Liver (tissue), 3 donors: ENCODE results near the gene SLC9A8.

ENCODE experiments used
- ATF3 ChIP-seq: IDR thresholded peaks from 2 replicates; pipeline ENCODE4 v1.6.1; 2016; ENCODE audit warnings: antibody characterized with exemption
- CTCF ChIP-seq: fragments of 150-350 bp; IDR thresholded peaks from 2 replicates; pipeline ENCODE4 v1.5.1; 2017; ENCODE audit warnings: improper control_type of control experiment, low read depth, low read length; ENCODE audit not compliant: missing input control
- EGR1 ChIP-seq, 2 donors: IDR thresholded peaks; 2 replicates each; pipeline ENCODE4 v1.6.1; 2016 to 2018; ENCODE audit warnings: antibody characterized with exemption in 2 of 2, low read depth in 2 of 2
- FOXA1 ChIP-seq: IDR thresholded peaks from 2 replicates; pipeline ENCODE4 v1.6.1; 2016; ENCODE audit warnings: antibody characterized with exemption
- FOXA2 ChIP-seq: IDR thresholded peaks from 2 replicates; pipeline ENCODE4 v1.6.1; 2016; ENCODE audit warnings: antibody characterized with exemption
- GABPA ChIP-seq, 2 donors: IDR thresholded peaks in 1 of 2; conservative IDR thresholded peaks in 1 of 2; 2 replicates each; pipeline ENCODE4 v1.6.1; 2016; ENCODE audit warnings: antibody characterized with exemption in 2 of 2, mild to moderate bottlenecking in 1 of 2, moderate library complexity in 1 of 2
- NR2F2 ChIP-seq: IDR thresholded peaks from 2 replicates; pipeline ENCODE4 v1.6.1; 2016; ENCODE audit warnings: antibody characterized with exemption
- RAD21 ChIP-seq, 2 donors: IDR thresholded peaks; 2 replicates each; pipeline ENCODE4 v1.6.1; 2016; ENCODE audit warnings: antibody characterized with exemption in 2 of 2, mild to moderate bottlenecking in 2 of 2
- SP1 ChIP-seq: IDR thresholded peaks from 2 replicates; pipeline ENCODE4 v1.6.1; 2018; ENCODE audit warnings: antibody characterized with exemption, mild to moderate bottlenecking
- TAF1 ChIP-seq: conservative IDR thresholded peaks from 2 replicates; pipeline ENCODE4 v1.6.1; 2016; ENCODE audit warnings: antibody characterized with exemption, mild to moderate bottlenecking
- YY1 ChIP-seq: IDR thresholded peaks from 2 replicates; pipeline ENCODE4 v1.6.1; 2016; ENCODE audit warnings: antibody characterized with exemption, mild to moderate bottlenecking
- TF ChIP-seq, protein P1 (sequence below): IDR thresholded peaks from 2 replicates; pipeline ENCODE4 v1.6.1; 2016; ENCODE audit warnings: antibody characterized with exemption
- TF ChIP-seq, protein P2 (sequence below): IDR thresholded peaks from 2 replicates; pipeline ENCODE4 v1.6.1; 2016; ENCODE audit warnings: antibody characterized with exemption
- TF ChIP-seq, protein P3 (sequence below): IDR thresholded peaks from 2 replicates; pipeline ENCODE4 v1.6.1; 2016; ENCODE audit warnings: antibody characterized with exemption, mild to moderate bottlenecking
- donor health status: healthy.
- donor health status: healthy.

- TF ChIP-seq CTCF (no peak), NR2F2 (no peak), RAD21 (IDR thresholded peaks at IDR 0.05) (no peak), TAF1 (no peak), YY1 (no peak), FOXA2 (no peak), EGR1 (IDR thresholded peaks at IDR 0.05; ENCODE audit: low read depth in 2 of 2) (no peak), GABPA (IDR thresholded peaks at IDR 0.05 in 1 of 2, conservative IDR thresholded peaks at IDR 0.05 in 1 of 2) (no peak), FOXA1 (no peak), SP1 (no peak), ATF3 (no peak)
- TF ChIP-seq, protein P1, sequence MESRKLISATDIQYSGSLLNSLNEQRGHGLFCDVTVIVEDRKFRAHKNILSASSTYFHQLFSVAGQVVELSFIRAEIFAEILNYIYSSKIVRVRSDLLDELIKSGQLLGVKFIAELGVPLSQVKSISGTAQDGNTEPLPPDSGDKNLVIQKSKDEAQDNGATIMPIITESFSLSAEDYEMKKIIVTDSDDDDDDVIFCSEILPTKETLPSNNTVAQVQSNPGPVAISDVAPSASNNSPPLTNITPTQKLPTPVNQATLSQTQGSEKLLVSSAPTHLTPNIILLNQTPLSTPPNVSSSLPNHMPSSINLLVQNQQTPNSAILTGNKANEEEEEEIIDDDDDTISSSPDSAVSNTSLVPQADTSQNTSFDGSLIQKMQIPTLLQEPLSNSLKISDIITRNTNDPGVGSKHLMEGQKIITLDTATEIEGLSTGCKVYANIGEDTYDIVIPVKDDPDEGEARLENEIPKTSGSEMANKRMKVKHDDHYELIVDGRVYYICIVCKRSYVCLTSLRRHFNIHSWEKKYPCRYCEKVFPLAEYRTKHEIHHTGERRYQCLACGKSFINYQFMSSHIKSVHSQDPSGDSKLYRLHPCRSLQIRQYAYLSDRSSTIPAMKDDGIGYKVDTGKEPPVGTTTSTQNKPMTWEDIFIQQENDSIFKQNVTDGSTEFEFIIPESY: no peak
- TF ChIP-seq, protein P2, sequence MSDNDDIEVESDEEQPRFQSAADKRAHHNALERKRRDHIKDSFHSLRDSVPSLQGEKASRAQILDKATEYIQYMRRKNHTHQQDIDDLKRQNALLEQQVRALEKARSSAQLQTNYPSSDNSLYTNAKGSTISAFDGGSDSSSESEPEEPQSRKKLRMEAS: no peak
- TF ChIP-seq, protein P3, sequence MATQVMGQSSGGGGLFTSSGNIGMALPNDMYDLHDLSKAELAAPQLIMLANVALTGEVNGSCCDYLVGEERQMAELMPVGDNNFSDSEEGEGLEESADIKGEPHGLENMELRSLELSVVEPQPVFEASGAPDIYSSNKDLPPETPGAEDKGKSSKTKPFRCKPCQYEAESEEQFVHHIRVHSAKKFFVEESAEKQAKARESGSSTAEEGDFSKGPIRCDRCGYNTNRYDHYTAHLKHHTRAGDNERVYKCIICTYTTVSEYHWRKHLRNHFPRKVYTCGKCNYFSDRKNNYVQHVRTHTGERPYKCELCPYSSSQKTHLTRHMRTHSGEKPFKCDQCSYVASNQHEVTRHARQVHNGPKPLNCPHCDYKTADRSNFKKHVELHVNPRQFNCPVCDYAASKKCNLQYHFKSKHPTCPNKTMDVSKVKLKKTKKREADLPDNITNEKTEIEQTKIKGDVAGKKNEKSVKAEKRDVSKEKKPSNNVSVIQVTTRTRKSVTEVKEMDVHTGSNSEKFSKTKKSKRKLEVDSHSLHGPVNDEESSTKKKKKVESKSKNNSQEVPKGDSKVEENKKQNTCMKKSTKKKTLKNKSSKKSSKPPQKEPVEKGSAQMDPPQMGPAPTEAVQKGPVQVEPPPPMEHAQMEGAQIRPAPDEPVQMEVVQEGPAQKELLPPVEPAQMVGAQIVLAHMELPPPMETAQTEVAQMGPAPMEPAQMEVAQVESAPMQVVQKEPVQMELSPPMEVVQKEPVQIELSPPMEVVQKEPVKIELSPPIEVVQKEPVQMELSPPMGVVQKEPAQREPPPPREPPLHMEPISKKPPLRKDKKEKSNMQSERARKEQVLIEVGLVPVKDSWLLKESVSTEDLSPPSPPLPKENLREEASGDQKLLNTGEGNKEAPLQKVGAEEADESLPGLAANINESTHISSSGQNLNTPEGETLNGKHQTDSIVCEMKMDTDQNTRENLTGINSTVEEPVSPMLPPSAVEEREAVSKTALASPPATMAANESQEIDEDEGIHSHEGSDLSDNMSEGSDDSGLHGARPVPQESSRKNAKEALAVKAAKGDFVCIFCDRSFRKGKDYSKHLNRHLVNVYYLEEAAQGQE: no peak
Observed at GRCh38 chr20:49762940-49763766, 49.5 kb upstream of the SLC9A8 start.
